ENCODE results near the gene PLEKHA4. TPM values are rescaled to one million over a fixed set of nuclear protein-coding genes. Genes with fewer than 3 reads are reported as not detected.

The PLEKHA4 gene
- total and polyA plus RNA-seq, 9 of the 15 experiments (the other 6 are each of a cell fraction or from before 2014, with no cell fraction given): 0.07 to 30.8 (median 11.4) TPM

GRCh38 chr19:48878196-48879024 lies 10.0 kb upstream of the PLEKHA4 start (continued):
- TF ChIP-seq CLOCK (CRISPR knock-in tag; IDR thresholded peaks at IDR 0.05; ENCODE audit: borderline replicate concordance) (no peak), STAG1 (CRISPR knock-in tag; IDR thresholded peaks at IDR 0.05; ENCODE audit: borderline replicate concordance) (no peak), PTBP1 (IDR thresholded peaks at IDR 0.05; ENCODE audit: low read depth, low read length) (no peak), ZC3H4 (CRISPR knock-in tag; IDR thresholded peaks at IDR 0.05; ENCODE audit: borderline replicate concordance) (no peak), ZNF655 (CRISPR knock-in tag; IDR thresholded peaks at IDR 0.05) (no peak), TSHZ1 (CRISPR knock-in tag; IDR thresholded peaks at IDR 0.05) (0 out of 2 replicates have a peak, but pooled peaks have one; percentile 4), RB1 (IDR thresholded peaks at IDR 0.05; ENCODE audit: low read depth) (0 out of 2 replicates have a peak, but pooled peaks have one; percentile 15), SRF (CRISPR knock-in tag; IDR thresholded peaks at IDR 0.05) (peak; percentile 94 to 99), NCOA4 (IDR thresholded peaks at IDR 0.05; ENCODE audit: partially characterized antibody) (no peak), RBFOX2 (IDR thresholded peaks at IDR 0.05; ENCODE audit: low read depth, low read length) (peak; percentile 39), E2F6 (IDR thresholded peaks at IDR 0.05; ENCODE audit: borderline replicate concordance in 1 of 2, extremely low read depth in 1 of 2, insufficient read depth in 1 of 2, insufficient read length in 1 of 2, low read depth in 1 of 2, low read length in 1 of 2, poor library complexity in 1 of 2, severe bottlenecking in 1 of 2) (no peak), CCNT2 (IDR thresholded peaks at IDR 0.05; ENCODE audit: borderline replicate concordance, extremely low read depth, insufficient read length, low read depth, low read length) (peak; percentile 94), NFXL1 (CRISPR knock-in tag; IDR thresholded peaks at IDR 0.05) (no peak; the same call in 1 of the 2 replicates), HSF4 (CRISPR knock-in tag; IDR thresholded peaks at IDR 0.05; ENCODE audit: borderline replicate concordance) (peak; percentile 53; the same call in 1 of the 2 replicates), GABPB2 (CRISPR knock-in tag; conservative IDR thresholded peaks at IDR 0.05) (no peak; the same call in 1 of the 2 replicates), POLR2AphosphoS5 (IDR thresholded peaks at IDR 0.05; ENCODE audit: control insufficient read depth, insufficient read depth, low read depth, low read length) (peak; percentile 99)
